Lung (tissue), 12 donors: ENCODE results near the gene OR2V1. TPM values are rescaled to one million over a fixed set of nuclear protein-coding genes. Genes with fewer than 3 reads are reported as not detected.
"Not testable (repeated sequence)": the region's sequence is repeated elsewhere in the genome, so short reads cannot be mapped to it uniquely, and the experiment has no call there.

Experiments
- ATAC-seq: fragments of 200-7000 bp; cut with Tn5 transposase; one replicate; pipeline ENCODE4 v1.9.1; 2020; ENCODE audit warnings: moderate number of reproducible peaks; ENCODE audit not compliant: insufficient read depth, low FRiP score
- DNase-seq, 3 donors: peaks; one replicate each; pipeline ENCODE4 v3.0.0-alpha.2; 2013 to 2017
- H3K27ac ChIP-seq, 2 donors: one replicate each; pipeline ENCODE4 v1.5.1; 2013; ENCODE audit warnings: mild to moderate bottlenecking in 2 of 2, moderate library complexity in 2 of 2, control low read depth in 1 of 2, inconsistent platforms in 1 of 2, low read depth in 1 of 2, low read length in 1 of 2
- H3K27me3 ChIP-seq, 3 donors: one replicate each; pipeline ENCODE4 v1.5.1; 2013; ENCODE audit warnings: low read length in 2 of 3; ENCODE audit not compliant: control insufficient read depth in 3 of 3, insufficient read depth in 3 of 3
- H3K36me3 ChIP-seq, 4 donors: one replicate each; pipeline ENCODE4 v1.5.1; 2013; ENCODE audit warnings: low read length in 4 of 4, mild to moderate bottlenecking in 1 of 4, moderate library complexity in 1 of 4; ENCODE audit not compliant: control insufficient read depth in 4 of 4, insufficient read depth in 4 of 4
- H3K4me1 ChIP-seq, 5 donors: one replicate each; pipeline ENCODE4 v1.5.1; 2013; ENCODE audit warnings: low read length in 5 of 5, mild to moderate bottlenecking in 2 of 5, moderate library complexity in 1 of 5; ENCODE audit not compliant: control insufficient read depth in 5 of 5, insufficient read depth in 5 of 5
- H3K4me3 ChIP-seq: one replicate; pipeline ENCODE4 v1.5.1; 2013; ENCODE audit warnings: mild to moderate bottlenecking, control low read depth, moderate library complexity
- H3K9ac ChIP-seq, 2 donors: one replicate each; pipeline ENCODE4 v1.5.1; 2013; ENCODE audit warnings: low read length in 2 of 2, control low read depth in 1 of 2; ENCODE audit not compliant: insufficient read depth in 1 of 2
- H3K9me3 ChIP-seq, 4 donors: one replicate each; pipeline ENCODE4 v1.5.1; 2013; ENCODE audit warnings: low read length in 3 of 4, mild to moderate bottlenecking in 1 of 4, moderate library complexity in 1 of 4; ENCODE audit not compliant: control insufficient read depth in 4 of 4, insufficient read depth in 3 of 4
- CTCF ChIP-seq: IDR thresholded peaks from 2 replicates; pipeline ENCODE4 v1.5.1; 2012; ENCODE audit warnings: mild to moderate bottlenecking; ENCODE audit errors: control extremely low read depth, extremely low read depth
- WGBS, 2 donors: extraction: QIAGEN DNeasy Blood & Tissue Kit; methylation state at CpG; one replicate each; pipeline ENCODE4 v1.1.7; 2013; 5-methylcytosine and 5-hydroxymethylcytosine counted together
- polyA plus RNA-seq, 2 donors: library from polyadenylated mRNA; stranded (reverse); fragments of 200-250 nt; gene quantifications; one replicate each; pipeline ENCODE4 v1.2.1, GENCODE V29; 2013
- total RNA-seq, 2 donors: library from RNA; depleted of rRNA in 1 of 2; stranded (reverse); fragments of >200 nt in 1 of 2; gene quantifications; one replicate each; pipeline ENCODE4 v1.2.1, GENCODE V29; 2014 to 2021
- donor health status: control.
- donor health status: control.
- donor health status: Bipolar disorder and iron deficiency.
- donor health status: healthy.
- donor health status: DM: yes; HTN: yes; CAD: no.

OR2V1 gene
- total and polyA plus RNA-seq, 4 donors: not detected

GRCh38 chr5:181134259-181134658 lies 3.3 kb upstream of the OR2V1 start:
- Histone ChIP-seq H3K27me3 (peaks cover 0 to 12% (median 6%) of the 10 kb centered on the region in 3 donors), H3K36me3 (no peaks in the 10 kb centered on the region), H3K9me3 (peaks cover 0 to 5% (median 5%) of the 10 kb centered on the region in 4 donors), H3K4me1 (peaks cover 0 to 2% (median 0%) of the 10 kb centered on the region in 5 donors), H3K9ac (no peak overlapping the region), H3K27ac (no peak overlapping the region), H3K4me3 (no peak overlapping the region)
- ATAC-seq (no peak), DNase-seq (no peak)
- WGBS, 2 donors: 86 to 92% methylated on average over 6 of the region's 6 CpGs
- TF ChIP-seq CTCF: no peak

- DNase-seq: no peak
- no peak overlapping the region for H3K4me3 ChIP-seq
Observed at GRCh38 chr5:181133610-181134231, 2.8 kb upstream of the OR2V1 start.

GRCh38 chr5:181133083-181133482 lies 2.1 kb upstream of the OR2V1 start:
- H3K9ac ChIP-seq: no peak overlapping the region
- peaks cover 0 to 2% (median 0%) of the 10 kb centered on the region in 5 donors for H3K4me1 ChIP-seq
- DNase-seq (no peak), ATAC-seq (no peak)
- peaks cover 0 to 5% (median 4%) of the 10 kb centered on the region in 4 donors for H3K9me3 ChIP-seq
- H3K27me3 ChIP-seq: peaks cover 0 to 17% (median 6%) of the 10 kb centered on the region in 3 donors
- 74 to 87% methylated on average over 3 of the region's 3 CpGs for WGBS, 2 donors
- H3K27ac ChIP-seq: no peak overlapping the region
- TF ChIP-seq CTCF: no peak
- no peak overlapping the region for H3K4me3 ChIP-seq
- no peaks in the 10 kb centered on the region for H3K36me3 ChIP-seq

More at GRCh38 chr5:181133610-181134231, 2.8 kb upstream of the OR2V1 start:
- H3K27ac ChIP-seq: no peak overlapping the region
- H3K4me1 ChIP-seq: peaks cover 0 to 2% (median 0%) of the 10 kb centered on the region in 5 donors
- no peak for TF ChIP-seq CTCF
- no peak for ATAC-seq
- H3K9me3 ChIP-seq: peaks cover 0 to 5% (median 5%) of the 10 kb centered on the region in 4 donors
- peaks cover 0 to 13% (median 6%) of the 10 kb centered on the region in 3 donors for H3K27me3 ChIP-seq
- no peaks in the 10 kb centered on the region for H3K36me3 ChIP-seq
- 55 to 58% methylated on average over 10 of the region's 10 CpGs for WGBS, 2 donors
- no peak overlapping the region for H3K9ac ChIP-seq

GRCh38 chr5:181131514-181131913 lies 545 bp upstream of the OR2V1 start:
- peaks cover 0 to 4% (median 1%) of the 10 kb centered on the region in 4 donors for H3K9me3 ChIP-seq
- no peak overlapping the region for H3K9ac ChIP-seq
- H3K36me3 ChIP-seq: no peaks in the 10 kb centered on the region
- H3K27ac ChIP-seq: no peak overlapping the region
- no peak overlapping the region for H3K4me3 ChIP-seq
- 77 to 81% methylated on average over 11 of the region's 11 CpGs for WGBS, 2 donors
- peaks cover 0 to 2% (median 0%) of the 10 kb centered on the region in 5 donors for H3K4me1 ChIP-seq
- no peak for TF ChIP-seq CTCF
- no peak for DNase-seq
- peaks cover 0 to 19% (median 6%) of the 10 kb centered on the region in 3 donors for H3K27me3 ChIP-seq
- no peak for ATAC-seq

GRCh38 chr5:181130081-181130480 lies 888 bp downstream of the OR2V1 start:
- not testable (repeated sequence) for H3K4me1 ChIP-seq, H3K27ac ChIP-seq, H3K4me3 ChIP-seq, H3K9ac ChIP-seq, DNase-seq, H3K9me3 ChIP-seq, ATAC-seq, H3K36me3 ChIP-seq
- 74 to 75% methylated on average over 9 of the region's 9 CpGs for WGBS, 2 donors
- peaks cover 0 to 23% (median 6%) of the 10 kb centered on the region in 3 donors for H3K27me3 ChIP-seq
